ENCODE measurements around the gene UNC80. TPM values are rescaled to one million over a fixed set of nuclear protein-coding genes. Genes with fewer than 3 reads are reported as not detected.
A peak's percentile ranks its signal among the peaks of the same experiment; 100 is the strongest.

The UNC80 gene
- total and polyA plus RNA-seq, 2 of the 13 experiments (the other 11 are each of a cell fraction or from before 2014, with no cell fraction given), result not detected

DNA sequence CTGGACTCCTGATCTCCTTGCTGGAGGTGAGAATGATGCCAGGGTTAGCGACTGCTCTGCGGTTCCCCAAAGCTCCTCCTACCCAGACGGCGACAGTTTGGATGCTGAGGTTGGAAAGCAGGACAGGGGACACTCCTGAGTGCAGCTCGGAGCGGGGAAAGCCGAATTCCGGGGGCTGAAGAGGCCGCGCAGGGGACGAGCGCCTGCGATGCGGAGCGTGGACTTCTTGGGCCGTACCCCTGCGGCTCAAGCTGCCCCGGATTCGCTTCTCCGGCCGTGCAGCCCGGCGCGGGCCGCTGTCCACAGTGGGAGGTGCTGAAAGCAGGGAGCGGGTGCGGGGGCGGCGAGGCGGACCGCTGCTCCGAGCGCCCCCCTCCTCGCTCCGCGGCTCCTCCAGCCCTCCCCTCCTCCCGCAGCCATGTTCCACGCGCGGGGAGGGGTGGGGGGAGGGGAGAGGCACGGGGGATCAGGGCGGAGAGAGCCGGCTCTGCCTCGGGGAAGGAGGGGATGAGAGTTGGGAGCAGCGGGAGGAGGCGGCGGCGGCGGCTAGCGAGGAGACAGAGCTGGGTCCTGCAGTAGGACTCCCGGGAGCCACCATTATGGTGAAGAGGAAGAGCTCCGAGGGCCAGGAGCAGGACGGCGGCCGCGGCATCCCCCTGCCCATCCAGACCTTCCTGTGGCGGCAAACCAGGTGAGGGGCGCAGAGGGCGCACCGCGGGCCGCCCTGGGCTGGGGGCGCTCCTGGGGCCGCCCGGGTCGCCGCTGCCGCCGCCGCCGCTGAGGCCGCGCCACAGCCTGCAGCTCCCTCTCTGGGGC, at the start of gene UNC80 (continued):
- TF ChIP-seq POLR2G (IDR thresholded peaks at IDR 0.05; ENCODE audit: low read depth, low read length), result no peak
- TF ChIP-seq SP1 (IDR thresholded peaks at IDR 0.05), result no peak
- no peak for TF ChIP-seq SP1 (CRISPR knock-in tag; IDR thresholded peaks at IDR 0.05)
- peak; percentile 95; the same call in 1 of the 2 replicates for TF ChIP-seq SP140L (CRISPR knock-in tag; IDR thresholded peaks at IDR 0.05; ENCODE audit: borderline replicate concordance)
- TF ChIP-seq ISX (CRISPR knock-in tag; conservative IDR thresholded peaks at IDR 0.05), result peak; percentile 96
- peak; percentile 96 for TF ChIP-seq ZNF766 (CRISPR knock-in tag; IDR thresholded peaks at IDR 0.05; ENCODE audit: borderline replicate concordance)
- TF ChIP-seq, protein P1, sequence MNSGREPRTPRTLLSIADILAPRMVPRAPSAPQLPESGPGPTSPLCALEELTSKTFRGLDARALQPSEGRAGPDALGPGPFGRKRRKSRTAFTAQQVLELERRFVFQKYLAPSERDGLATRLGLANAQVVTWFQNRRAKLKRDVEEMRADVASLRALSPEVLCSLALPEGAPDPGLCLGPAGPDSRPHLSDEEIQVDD (CRISPR knock-in tag; IDR thresholded peaks at IDR 0.05; ENCODE audit: borderline replicate concordance), result peak; percentile 90; the same call in 1 of the 2 replicates
- TF ChIP-seq PRPF4 (IDR thresholded peaks at IDR 0.05; ENCODE audit: low read depth, low read length, poor library complexity, severe bottlenecking), result no peak
- TF ChIP-seq, protein P2, sequence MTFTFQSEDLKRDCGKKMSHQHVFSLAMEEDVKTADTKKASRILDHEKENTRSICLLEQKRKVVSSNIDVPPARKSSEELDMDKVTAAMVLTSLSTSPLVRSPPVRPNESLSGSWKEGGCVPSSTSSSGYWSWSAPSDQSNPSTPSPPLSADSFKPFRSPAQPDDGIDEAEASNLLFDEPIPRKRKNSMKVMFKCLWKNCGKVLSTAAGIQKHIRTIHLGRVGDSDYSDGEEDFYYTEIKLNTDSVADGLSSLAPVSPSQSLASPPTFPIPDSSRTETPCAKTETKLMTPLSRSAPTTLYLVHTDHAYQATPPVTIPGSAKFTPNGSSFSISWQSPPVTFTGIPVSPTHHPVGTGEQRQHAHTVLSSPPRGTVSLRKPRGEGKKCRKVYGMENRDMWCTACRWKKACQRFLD (CRISPR knock-in tag; IDR thresholded peaks at IDR 0.05; ENCODE audit: borderline replicate concordance), result peak; percentile 94
- TF ChIP-seq ZNF383 (CRISPR knock-in tag; IDR thresholded peaks at IDR 0.05; ENCODE audit: borderline replicate concordance), result no peak
- TF ChIP-seq HMG20B (CRISPR knock-in tag; conservative IDR thresholded peaks at IDR 0.05), result peak; percentile 89
- peak; percentile 99 for TF ChIP-seq ZSCAN21 (CRISPR knock-in tag; IDR thresholded peaks at IDR 0.05; ENCODE audit: borderline replicate concordance)
- peak; percentile 65; the same call in 1 of the 2 replicates for TF ChIP-seq MYC (CRISPR knock-in tag; IDR thresholded peaks at IDR 0.05; ENCODE audit: borderline replicate concordance)
- no peak for TF ChIP-seq ZNF101 (CRISPR knock-in tag; IDR thresholded peaks at IDR 0.05; ENCODE audit: borderline replicate concordance, low read depth)
- TF ChIP-seq, protein P3, sequence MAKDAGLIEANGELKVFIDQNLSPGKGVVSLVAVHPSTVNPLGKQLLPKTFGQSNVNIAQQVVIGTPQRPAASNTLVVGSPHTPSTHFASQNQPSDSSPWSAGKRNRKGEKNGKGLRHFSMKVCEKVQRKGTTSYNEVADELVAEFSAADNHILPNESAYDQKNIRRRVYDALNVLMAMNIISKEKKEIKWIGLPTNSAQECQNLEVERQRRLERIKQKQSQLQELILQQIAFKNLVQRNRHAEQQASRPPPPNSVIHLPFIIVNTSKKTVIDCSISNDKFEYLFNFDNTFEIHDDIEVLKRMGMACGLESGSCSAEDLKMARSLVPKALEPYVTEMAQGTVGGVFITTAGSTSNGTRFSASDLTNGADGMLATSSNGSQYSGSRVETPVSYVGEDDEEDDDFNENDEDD (CRISPR knock-in tag; IDR thresholded peaks at IDR 0.05; ENCODE audit: borderline replicate concordance), result peak; percentile 41; the same call in 1 of the 2 replicates
- peak; percentile 74 for TF ChIP-seq ZBTB7B (CRISPR knock-in tag; IDR thresholded peaks at IDR 0.05)
- TF ChIP-seq FOXA3 (CRISPR knock-in tag; IDR thresholded peaks at IDR 0.05), result peak; percentile 61
- peak; percentile 93 for TF ChIP-seq ZNF205 (CRISPR knock-in tag; IDR thresholded peaks at IDR 0.05)
- TF ChIP-seq, protein P4, sequence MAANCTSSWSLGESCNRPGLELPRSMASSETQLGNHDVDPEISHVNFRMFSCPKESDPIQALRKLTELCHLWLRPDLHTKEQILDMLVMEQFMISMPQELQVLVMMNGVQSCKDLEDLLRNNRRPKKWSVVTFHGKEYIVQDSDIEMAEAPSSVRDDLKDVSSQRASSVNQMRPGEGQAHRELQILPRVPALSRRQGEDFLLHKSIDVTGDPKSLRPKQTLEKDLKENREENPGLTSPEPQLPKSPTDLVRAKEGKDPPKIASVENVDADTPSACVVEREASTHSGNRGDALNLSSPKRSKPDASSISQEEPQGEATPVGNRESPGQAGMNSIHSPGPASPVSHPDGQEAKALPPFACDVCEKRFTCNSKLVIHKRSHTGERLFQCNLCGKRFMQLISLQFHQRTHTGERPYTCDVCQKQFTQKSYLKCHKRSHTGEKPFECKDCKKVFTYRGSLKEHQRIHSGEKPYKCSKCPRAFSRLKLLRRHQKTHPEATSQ (CRISPR knock-in tag; IDR thresholded peaks at IDR 0.05; ENCODE audit: borderline replicate concordance), result no peak
- TF ChIP-seq, protein P5, sequence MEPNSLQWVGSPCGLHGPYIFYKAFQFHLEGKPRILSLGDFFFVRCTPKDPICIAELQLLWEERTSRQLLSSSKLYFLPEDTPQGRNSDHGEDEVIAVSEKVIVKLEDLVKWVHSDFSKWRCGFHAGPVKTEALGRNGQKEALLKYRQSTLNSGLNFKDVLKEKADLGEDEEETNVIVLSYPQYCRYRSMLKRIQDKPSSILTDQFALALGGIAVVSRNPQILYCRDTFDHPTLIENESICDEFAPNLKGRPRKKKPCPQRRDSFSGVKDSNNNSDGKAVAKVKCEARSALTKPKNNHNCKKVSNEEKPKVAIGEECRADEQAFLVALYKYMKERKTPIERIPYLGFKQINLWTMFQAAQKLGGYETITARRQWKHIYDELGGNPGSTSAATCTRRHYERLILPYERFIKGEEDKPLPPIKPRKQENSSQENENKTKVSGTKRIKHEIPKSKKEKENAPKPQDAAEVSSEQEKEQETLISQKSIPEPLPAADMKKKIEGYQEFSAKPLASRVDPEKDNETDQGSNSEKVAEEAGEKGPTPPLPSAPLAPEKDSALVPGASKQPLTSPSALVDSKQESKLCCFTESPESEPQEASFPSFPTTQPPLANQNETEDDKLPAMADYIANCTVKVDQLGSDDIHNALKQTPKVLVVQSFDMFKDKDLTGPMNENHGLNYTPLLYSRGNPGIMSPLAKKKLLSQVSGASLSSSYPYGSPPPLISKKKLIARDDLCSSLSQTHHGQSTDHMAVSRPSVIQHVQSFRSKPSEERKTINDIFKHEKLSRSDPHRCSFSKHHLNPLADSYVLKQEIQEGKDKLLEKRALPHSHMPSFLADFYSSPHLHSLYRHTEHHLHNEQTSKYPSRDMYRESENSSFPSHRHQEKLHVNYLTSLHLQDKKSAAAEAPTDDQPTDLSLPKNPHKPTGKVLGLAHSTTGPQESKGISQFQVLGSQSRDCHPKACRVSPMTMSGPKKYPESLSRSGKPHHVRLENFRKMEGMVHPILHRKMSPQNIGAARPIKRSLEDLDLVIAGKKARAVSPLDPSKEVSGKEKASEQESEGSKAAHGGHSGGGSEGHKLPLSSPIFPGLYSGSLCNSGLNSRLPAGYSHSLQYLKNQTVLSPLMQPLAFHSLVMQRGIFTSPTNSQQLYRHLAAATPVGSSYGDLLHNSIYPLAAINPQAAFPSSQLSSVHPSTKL (CRISPR knock-in tag; IDR thresholded peaks at IDR 0.05), result peak; percentile 86
- peak; percentile 38; the same call in 1 of the 2 replicates for TF ChIP-seq ZNF652 (CRISPR knock-in tag; IDR thresholded peaks at IDR 0.05; ENCODE audit: borderline replicate concordance, low read depth)
